HG03457 (cell line): ENCODE results near the gene ROBO2.
"Not testable (repeated sequence)": the region's sequence is repeated elsewhere in the genome, so short reads cannot be mapped to it uniquely, and the experiment has no call there.

Experiments used
- ATAC-seq: cut with Tn5 transposase; IDR thresholded peaks from one replicate; pipeline ENCODE4 v1.9.1; 2021; ENCODE audit warnings: moderate number of reproducible peaks; ENCODE audit not compliant: unreplicated experiment

The ROBO2 gene

GRCh38 chr3:77381431-77381830, 341.5 kb downstream of the ROBO2 start:
- no peak for ATAC-seq

DNA sequence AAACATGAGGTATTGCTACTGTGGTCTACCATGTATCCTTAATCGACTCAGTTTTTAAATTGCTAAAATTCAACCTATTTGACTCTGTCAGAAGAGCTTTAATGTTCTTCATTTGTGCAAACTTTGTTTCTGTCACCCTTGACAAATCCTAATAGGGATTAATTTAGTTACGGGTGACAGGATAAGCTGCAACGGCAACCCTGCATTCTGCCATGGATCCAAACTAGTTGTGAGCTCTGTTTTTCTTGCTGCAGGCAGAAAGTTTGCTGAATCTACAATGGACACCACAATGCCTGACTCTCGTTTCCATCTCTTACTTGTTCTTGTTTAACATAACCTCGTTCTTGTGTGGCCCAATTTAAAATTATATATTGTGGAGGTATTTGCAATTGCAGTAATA, 352.3 kb downstream of the ROBO2 start:
- ATAC-seq: no peak

GRCh38 chr3:77394046-77394445, 354.1 kb downstream of the ROBO2 start:
- ATAC-seq: no peak

DNA sequence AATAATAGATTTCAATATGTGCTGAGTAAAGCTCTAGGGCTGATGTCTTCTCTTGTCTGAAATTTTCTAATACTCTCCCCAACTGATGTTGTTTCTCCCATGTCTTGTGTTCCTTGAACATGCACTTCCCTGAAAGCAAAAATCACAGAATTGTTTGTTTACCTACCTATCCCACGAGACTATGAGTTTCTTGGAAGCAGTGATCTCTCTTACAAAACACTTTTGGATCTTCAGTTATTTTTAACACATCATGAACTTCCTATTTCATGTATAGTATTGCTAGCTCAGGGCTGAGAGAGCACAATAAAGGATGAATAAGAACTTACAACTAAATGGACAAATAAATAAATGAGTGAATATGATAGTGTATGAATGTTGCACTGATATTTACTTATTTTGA, 365.0 kb downstream of the ROBO2 start:
- no peak for ATAC-seq

DNA sequence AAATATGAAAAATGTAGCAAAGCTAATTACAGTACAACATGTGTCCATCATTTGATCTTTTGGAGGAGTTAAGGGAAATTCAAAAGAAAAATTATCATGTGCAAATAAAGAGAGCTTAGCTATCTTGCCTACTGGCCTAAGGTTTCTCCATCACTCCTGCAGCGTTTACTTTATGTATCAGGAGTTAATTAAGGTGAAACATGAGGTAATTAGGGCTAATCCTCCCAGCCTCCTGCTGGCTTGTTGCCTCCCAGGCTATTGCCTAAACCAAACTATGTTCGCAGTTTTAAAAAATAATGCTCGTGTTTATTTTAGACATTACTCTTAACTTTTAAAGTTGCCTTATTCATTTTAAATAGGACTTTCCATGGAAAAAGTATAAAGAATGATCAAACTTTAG, 367.5 kb downstream of the ROBO2 start:
- ATAC-seq: no peak

GRCh38 chr3:77410334-77410733, 370.4 kb downstream of the ROBO2 start:
- ATAC-seq: not testable (repeated sequence)

DNA sequence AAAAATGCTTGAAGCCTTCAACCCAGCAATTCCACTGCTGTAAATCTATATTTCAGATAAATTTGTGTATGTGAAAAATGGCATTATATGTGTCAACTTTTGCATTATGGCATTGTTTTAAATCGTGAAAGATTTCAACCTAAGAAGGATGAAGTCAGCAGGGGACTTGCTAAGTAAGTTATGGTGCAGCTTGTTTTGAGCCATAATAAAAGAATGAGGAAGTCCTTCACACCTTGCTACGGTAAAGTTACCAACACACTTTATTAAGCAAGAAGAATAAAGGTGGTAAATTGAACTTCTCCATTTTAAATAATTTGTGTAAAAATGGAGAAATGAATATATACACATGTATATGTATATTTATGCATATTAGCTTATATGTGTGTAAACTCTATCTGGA, 371.4 kb downstream of the ROBO2 start:
- no peak for ATAC-seq

DNA sequence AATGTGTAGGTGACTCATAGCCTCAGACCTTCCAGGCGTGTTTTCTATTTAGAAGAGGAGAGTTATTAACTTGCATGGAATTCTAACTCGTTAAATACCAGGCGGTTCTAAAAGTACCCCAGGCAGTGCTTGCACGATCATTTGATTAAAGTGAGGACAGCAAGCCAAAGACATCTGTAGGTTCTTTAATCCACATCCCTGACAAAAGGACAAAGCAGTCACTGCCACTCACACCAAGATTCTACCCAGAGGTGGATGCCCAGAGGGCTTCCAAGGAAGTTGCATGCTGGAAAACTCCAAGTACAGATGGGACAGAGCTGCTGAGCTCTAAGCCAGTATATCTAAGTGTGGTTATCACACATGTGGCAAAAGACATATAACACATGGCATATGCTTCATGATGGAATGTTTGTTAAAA, 372.1 kb downstream of the ROBO2 start:
- ATAC-seq: no peak

DNA sequence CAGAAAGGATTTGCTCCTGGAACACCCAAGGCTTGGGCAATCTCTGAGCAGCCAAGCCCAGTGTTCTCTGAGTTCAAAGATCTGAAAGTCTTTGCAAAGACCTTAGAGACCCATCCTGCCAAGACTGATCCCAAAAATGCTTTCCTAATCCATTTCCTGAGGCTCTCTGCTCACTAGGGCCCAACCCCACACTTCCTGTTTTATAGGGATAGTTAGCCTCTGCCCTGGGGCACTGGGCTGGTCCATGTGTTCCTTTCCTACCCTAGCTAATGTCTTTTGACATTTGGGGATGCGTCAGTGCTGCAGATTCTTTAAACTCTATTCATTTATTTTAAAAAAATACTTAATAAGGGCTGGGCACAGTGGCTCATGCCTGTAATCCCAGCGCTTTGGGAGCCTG, 372.7 kb downstream of the ROBO2 start:
- no peak for ATAC-seq

DNA sequence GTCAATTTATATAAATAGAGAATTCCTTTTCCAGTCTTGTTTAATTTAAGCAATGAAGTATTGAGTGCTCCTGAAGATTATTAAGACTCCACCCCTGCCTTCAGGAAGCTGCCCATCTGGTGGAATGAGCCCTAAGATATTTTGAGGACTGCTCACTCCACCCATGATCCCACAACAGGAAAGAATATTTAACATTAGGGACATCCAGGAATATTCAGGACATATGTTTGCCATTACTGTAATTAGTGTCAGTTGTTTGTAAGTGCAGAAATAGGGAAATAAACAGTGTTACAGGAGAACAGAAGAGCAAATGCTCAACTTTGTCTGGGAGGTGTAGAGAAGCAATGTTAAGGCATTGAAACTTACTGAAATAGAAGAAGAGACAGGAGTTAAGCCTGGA, 375.0 kb downstream of the ROBO2 start:
- no peak for ATAC-seq

- ATAC-seq: no peak
These were observed 380.4 kb downstream of the ROBO2 start for GRCh38 chr3:77420336-77420735.

DNA sequence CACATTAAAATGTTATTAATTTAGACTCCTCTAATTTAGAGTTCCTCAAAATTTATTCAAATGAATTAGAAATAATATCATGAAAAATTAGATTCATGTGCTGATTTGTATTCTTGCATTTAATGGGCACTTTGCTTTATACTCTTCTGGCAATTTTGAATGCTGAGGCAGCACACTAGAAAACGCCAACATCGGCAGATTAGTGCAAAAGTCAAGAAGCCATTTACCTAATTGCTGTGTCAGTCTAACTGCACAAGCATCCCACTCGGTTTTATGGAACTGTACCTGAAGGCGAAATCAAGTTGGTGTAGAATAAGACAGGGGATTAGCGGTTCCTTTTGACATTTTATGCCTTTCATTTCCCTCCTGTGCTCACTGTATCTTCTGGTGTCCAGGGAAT, 382.0 kb downstream of the ROBO2 start:
- no peak for ATAC-seq

DNA sequence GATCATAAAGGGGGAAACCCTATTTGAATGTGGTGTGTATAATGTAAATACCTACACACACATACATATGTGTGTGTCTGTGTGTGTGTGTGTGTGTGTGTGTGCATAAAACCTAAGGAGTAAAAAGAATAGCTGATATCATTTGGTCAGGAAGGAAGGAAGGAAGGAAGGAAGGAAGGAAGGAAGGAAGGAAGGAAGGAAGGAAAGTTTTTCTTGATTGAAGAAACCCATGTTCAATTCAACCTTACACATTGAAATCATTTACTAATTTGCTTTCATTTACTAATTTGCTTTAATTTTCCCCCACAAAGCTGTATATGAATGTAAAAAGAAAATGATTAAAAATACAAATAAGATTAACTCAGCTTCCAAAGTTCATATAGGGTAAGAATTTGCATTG, 386.6 kb downstream of the ROBO2 start:
- ATAC-seq: no peak

DNA sequence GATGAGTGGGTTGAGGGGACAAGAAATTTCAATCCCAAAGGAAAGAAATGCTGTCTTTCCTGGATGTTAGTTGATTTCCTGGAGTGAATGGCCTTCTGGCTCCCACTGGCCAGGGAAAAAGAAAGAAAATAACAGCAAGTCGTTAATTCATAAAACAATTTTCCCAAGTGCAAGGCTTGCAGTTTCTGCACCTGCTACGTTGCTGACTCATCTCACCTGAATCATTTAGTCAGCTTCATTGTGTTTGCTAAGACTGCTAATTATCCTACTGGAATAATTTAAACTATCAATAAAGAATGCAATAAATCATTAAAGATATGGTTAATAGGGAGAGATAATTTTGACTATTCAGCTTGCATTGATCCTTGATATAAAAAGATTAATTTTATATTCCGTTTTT, 387.6 kb downstream of the ROBO2 start:
- ATAC-seq: no peak

- ATAC-seq: no peak
These were observed 397.0 kb downstream of the ROBO2 start for GRCh38 chr3:77436908-77437307.

DNA sequence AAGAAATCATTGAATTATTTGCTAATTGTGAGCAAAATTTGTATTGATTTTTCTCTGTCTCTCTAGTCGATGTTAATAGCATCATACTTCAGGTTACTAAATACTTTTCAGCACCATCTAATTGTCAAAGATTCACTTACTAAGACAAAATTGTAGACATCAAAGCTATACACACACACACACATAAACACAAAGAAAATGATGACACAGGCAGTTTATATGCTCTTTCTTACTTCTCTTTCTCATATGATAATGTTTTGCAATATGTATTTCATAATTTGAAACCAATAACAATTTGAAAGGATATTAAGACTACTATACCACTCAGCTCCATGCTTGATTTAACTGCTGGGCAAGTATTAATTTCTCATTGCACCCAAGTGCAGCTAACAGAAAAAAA, 406.2 kb downstream of the ROBO2 start:
- ATAC-seq: no peak

GRCh38 chr3:77446761-77447160, 406.9 kb downstream of the ROBO2 start:
- ATAC-seq: no peak

GRCh38 chr3:77449459-77450350, 409.8 kb downstream of the ROBO2 start:
- ATAC-seq: no peak

DNA sequence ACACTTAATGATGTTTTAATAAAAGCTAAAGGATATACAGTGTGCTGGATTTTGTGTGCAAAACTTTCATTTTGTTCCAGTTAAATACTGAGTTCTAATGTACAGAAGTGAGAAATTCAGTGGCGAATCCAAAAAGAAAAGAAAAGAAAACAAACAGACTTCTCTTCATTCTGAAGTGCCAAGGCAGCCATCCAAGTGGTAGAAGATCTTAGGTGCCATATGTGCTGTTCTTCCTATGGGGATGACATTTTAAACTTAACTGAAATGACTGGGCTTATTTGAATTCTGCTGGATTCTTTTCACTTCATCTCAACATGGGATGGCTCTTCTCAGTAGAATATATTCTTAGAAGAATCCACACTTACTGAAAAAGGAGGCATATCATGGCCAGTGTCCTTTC, 416.5 kb downstream of the ROBO2 start:
- no peak for ATAC-seq

DNA sequence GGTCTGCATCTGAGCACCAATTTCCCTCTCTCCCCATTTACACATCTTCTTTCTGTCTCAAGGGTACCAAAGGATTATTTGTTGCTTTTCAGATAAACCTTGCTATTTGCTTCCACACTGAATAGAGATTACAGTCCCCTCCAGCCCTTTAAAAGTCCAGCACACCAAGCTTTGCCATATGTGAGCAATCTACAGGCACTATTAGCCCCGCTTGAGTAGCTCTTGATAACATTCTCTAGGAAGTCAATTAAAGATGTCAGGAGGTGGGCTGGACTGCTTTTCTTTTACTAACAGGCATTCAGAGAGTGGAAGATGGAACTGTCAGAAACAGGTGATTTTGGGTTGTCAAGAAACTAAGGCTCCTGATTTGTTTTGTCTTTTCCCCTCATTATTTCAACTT, 417.0 kb downstream of the ROBO2 start:
- no peak for ATAC-seq

- no peak for ATAC-seq
These were observed 420.0 kb downstream of the ROBO2 start for GRCh38 chr3:77459926-77460325.

- ATAC-seq: no peak
These were observed 420.4 kb downstream of the ROBO2 start for GRCh38 chr3:77460326-77460725.

DNA sequence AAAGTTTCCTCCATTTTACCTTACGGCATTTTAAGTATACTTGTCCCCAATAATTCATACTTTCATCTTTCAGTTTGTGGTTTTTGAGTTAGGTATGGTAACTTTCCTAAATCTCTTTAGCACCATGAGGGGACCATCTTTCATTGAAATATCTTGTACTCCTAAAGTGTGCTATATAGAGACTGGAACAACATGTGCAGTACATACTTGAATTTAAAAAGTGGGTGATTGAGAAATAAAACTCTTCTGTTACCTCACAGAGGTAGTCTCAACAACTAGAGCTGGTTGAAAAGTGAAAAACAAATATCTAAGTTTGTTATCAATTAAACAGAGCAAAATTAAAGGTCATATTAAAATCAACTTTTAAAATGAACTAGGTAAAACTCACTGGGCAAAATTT, 423.1 kb downstream of the ROBO2 start:
- no peak for ATAC-seq
